Smooth muscle cell (in vitro differentiated cells): ENCODE results near the gene INPP5D. TPM values are rescaled to one million over a fixed set of nuclear protein-coding genes. Genes with fewer than 3 reads are reported as not detected.

Experiments
- DNase-seq: peaks from one replicate; lab custom pipeline; 2025; ENCODE audit not compliant: unreplicated experiment; lab: John Stamatoyannopoulos, UW
- H2AFZ ChIP-seq: fragments of 200-600 bp; sonication (generic); 2 replicates; pipeline ENCODE4 v1.6.0; 2016; ENCODE audit warnings: antibody characterized with exemption, low read depth, mild to moderate bottlenecking
- H3F3A ChIP-seq: fragments of 200-600 bp; sonication (generic); 2 replicates; pipeline ENCODE4 v1.6.0; 2017; ENCODE audit warnings: antibody characterized with exemption, low read depth
- H3K27ac ChIP-seq: fragments of 200-600 bp; sonication (generic); 2 replicates; pipeline ENCODE4 v1.5.1; 2016; ENCODE audit warnings: low read depth, mild to moderate bottlenecking
- H3K27me3 ChIP-seq: fragments of 200-600 bp; sonication (generic); 2 replicates; pipeline ENCODE4 v1.6.1; 2016; ENCODE audit warnings: low read depth, mild to moderate bottlenecking
- H3K36me3 ChIP-seq: fragments of 200-600 bp; sonication (generic); 2 replicates; pipeline ENCODE4 v1.5.1; 2016; ENCODE audit warnings: low read depth
- H3K4me1 ChIP-seq: fragments of 200-600 bp; sonication (generic); 2 replicates; pipeline ENCODE4 v1.5.1; 2016; ENCODE audit warnings: low read depth
- H3K4me2 ChIP-seq: fragments of 200-600 bp; sonication (generic); 2 replicates; pipeline ENCODE4 v1.6.0; 2016; ENCODE audit warnings: mild to moderate bottlenecking
- H3K4me3 ChIP-seq: fragments of 200-600 bp; sonication (generic); 2 replicates; pipeline ENCODE4 v1.5.1; 2016; ENCODE audit warnings: mild to moderate bottlenecking
- H3K79me2 ChIP-seq: fragments of 200-600 bp; sonication (generic); 2 replicates; pipeline ENCODE4 v1.6.0; 2016; ENCODE audit warnings: low read depth, mild to moderate bottlenecking
- H3K9ac ChIP-seq: fragments of 200-600 bp; sonication (generic); 2 replicates; pipeline ENCODE4 v1.6.0; 2016; ENCODE audit warnings: low read depth
- H3K9me3 ChIP-seq: fragments of 200-600 bp; sonication (generic); replicated peaks from 2 replicates; pipeline ENCODE4 v1.5.1; 2016; ENCODE audit warnings: low read depth
- H4K20me1 ChIP-seq: fragments of 200-600 bp; sonication (generic); 2 replicates; pipeline ENCODE4 v1.6.0; 2016; ENCODE audit warnings: low read depth
- WGBS: methylation state at CpG from one replicate; pipeline ENCODE4 v1.1.7; 2016; ENCODE audit warnings: low lambda C conversion rate; 5-methylcytosine and 5-hydroxymethylcytosine counted together
- polyA plus RNA-seq: library from polyadenylated mRNA; unstranded; fragments of >200 nt; fragmentation: Nextera tagmentation; extraction: Ambion mirVana; gene quantifications from 2 replicates; pipeline ENCODE4 v1.2.1, GENCODE V29; 2016
- total RNA-seq: library from RNA; depleted of rRNA; stranded (reverse); fragments of >200 nt; gene quantifications from 2 replicates; pipeline ENCODE4 v1.2.3, GENCODE V29; 2014
- TF ChIP-seq, protein P1 (sequence below): fragments of 200-600 bp; sonication (generic); IDR thresholded peaks from 2 replicates; pipeline ENCODE4 v1.5.1; 2017; ENCODE audit warnings: borderline replicate concordance, mild to moderate bottlenecking, antibody characterized with exemption; ENCODE audit not compliant: insufficient read depth, poor library complexity, severe bottlenecking

Gene INPP5D
- total and polyA plus RNA-seq, 2 experiments from 2014 or later = 5.6 to 17.8 TPM

DNA sequence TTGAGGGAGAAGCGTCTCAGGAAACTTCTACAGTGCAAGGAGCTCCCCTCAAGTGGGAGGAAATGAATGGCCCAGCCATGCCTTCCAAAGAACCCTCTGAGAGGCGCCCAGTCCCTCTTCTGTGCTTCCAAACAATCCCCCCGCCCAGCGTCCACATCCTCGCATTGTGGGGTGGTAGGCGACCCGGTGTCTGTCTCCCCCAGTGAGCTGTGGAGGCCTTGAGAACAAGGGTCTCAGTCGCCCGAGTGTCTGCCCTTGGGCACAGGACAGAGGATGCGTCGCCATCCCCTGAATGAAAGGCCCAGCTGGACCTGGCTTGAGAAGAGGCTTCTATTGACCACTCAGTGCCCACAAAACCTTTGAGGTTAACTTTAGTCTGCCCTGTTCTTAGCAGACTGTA, 29.7 kb downstream of the INPP5D start:
- H3K9ac ChIP-seq = no peak overlapping the region
- no peaks in the 10 kb centered on the region for H3K27me3 ChIP-seq
- H2AFZ ChIP-seq = no peak overlapping the region
- no peaks in the 10 kb centered on the region for H3K79me2 ChIP-seq
- H3K4me1 ChIP-seq = peaks cover 2% of the 10 kb centered on the region
- H4K20me1 ChIP-seq = no peaks in the 10 kb centered on the region
- no peak overlapping the region for H3K27ac ChIP-seq
- no peaks in the 10 kb centered on the region for H3K36me3 ChIP-seq
- DNase-seq = no peak
- H3K4me3 ChIP-seq = no peak overlapping the region
- H3F3A ChIP-seq = no peaks in the 10 kb centered on the region
- no peaks in the 10 kb centered on the region for H3K9me3 ChIP-seq
- H3K4me2 ChIP-seq = no peak overlapping the region
- TF ChIP-seq, protein P1, sequence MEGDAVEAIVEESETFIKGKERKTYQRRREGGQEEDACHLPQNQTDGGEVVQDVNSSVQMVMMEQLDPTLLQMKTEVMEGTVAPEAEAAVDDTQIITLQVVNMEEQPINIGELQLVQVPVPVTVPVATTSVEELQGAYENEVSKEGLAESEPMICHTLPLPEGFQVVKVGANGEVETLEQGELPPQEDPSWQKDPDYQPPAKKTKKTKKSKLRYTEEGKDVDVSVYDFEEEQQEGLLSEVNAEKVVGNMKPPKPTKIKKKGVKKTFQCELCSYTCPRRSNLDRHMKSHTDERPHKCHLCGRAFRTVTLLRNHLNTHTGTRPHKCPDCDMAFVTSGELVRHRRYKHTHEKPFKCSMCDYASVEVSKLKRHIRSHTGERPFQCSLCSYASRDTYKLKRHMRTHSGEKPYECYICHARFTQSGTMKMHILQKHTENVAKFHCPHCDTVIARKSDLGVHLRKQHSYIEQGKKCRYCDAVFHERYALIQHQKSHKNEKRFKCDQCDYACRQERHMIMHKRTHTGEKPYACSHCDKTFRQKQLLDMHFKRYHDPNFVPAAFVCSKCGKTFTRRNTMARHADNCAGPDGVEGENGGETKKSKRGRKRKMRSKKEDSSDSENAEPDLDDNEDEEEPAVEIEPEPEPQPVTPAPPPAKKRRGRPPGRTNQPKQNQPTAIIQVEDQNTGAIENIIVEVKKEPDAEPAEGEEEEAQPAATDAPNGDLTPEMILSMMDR = no peak
- WGBS = 95% methylated on average over 11 of the region's 11 CpGs

DNA sequence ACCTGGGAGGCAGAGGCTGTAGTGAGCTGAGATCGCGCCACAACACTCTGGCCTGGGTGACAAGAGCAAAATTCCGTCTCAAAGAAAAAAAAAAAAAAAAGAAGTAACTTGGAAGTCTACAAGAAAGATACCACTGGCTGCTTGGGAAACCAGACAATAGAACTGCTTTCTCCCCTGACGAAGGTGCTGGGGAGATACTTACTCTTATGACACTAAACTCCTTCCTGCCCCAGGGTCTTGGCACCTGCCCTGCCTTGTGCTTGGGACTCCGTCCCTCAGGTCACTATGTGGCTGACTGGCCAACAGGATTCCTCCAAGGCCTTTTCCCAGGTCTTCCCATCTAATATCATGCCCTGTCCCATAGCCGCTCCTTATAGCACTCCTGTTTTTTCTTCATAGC, 30.7 kb downstream of the INPP5D start:
- TF ChIP-seq, protein P1 = no peak
- Histone ChIP-seq H4K20me1 (no peaks in the 10 kb centered on the region), H3K4me2 (no peak overlapping the region), H3K4me3 (no peak overlapping the region), H3K36me3 (no peaks in the 10 kb centered on the region), H3K27me3 (no peaks in the 10 kb centered on the region), H3K9ac (no peak overlapping the region), H3K4me1 (no peaks in the 10 kb centered on the region), H3K79me2 (no peaks in the 10 kb centered on the region), H3F3A (no peaks in the 10 kb centered on the region), H3K9me3 (no peaks in the 10 kb centered on the region), H3K27ac (no peak overlapping the region), H2AFZ (no peak overlapping the region)
- no peak for DNase-seq
- 94% methylated on average over 6 of the region's 6 CpGs for WGBS

DNA sequence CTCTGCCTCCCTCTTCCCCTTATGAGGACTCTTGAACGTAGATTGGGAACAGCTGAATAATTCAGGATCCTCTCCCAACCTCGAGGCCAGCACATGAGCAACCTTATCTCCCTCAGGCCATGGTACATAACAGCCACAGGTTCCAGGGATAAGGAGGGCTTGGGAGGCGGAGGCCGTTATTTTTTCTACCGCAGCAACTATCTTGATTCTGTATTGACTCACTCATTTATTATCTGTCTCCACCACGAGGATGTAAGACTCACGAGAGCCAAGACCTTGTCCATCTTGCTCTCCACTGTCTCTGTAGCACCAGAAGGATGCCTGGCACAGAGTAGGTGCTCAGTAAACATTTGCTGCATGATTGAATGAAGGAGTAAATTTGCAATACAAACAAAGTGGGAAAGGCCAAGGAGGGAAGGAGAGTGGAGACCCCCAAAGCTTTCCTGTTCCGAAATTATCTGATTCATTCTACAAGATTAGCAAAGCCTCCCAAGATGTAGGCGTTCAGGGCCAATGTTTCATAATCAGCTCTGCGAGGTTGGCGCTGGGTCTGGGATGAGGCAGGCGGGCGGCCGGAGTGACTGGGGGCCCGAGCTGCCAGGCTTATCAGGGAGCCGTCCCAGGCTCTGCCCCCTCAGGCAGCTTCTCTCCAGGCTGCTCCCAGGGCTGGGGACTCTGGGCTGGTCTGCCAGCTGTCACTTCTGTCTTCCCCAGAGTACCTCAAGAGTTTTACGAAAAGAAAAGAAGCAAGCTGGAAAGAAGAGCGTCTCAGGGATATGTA, 31.6 kb downstream of the INPP5D start:
- H3F3A ChIP-seq = no peaks in the 10 kb centered on the region
- no peaks in the 10 kb centered on the region for H3K79me2 ChIP-seq
- no peaks in the 10 kb centered on the region for H3K9me3 ChIP-seq
- no peak overlapping the region for H3K9ac ChIP-seq
- no peak overlapping the region for H2AFZ ChIP-seq
- no peak for DNase-seq
- H3K4me3 ChIP-seq = no peak overlapping the region
- no peaks in the 10 kb centered on the region for H3K36me3 ChIP-seq
- H3K27ac ChIP-seq = no peak overlapping the region
- no peak overlapping the region for H3K4me2 ChIP-seq
- TF ChIP-seq, protein P1 = no peak
- H4K20me1 ChIP-seq = no peaks in the 10 kb centered on the region
- no peaks in the 10 kb centered on the region for H3K27me3 ChIP-seq
- WGBS = 87% methylated on average over 18 of the region's 18 CpGs
- H3K4me1 ChIP-seq = no peaks in the 10 kb centered on the region
